Adrenal gland (tissue), 12 donors: Measurements from ENCODE around the gene C1QTNF5. TPM values are rescaled to one million over a fixed set of nuclear protein-coding genes. Genes with fewer than 3 reads are reported as not detected.
A peak's percentile ranks its signal among the peaks of the same experiment; 100 is the strongest.

Experiments used
- DNase-seq, 7 donors: peaks; one replicate each; pipeline ENCODE4 v3.0.0-alpha.2; 2019 to 2020
- H3K27ac ChIP-seq, 5 donors: fragments of 200-600 bp; sonication (generic) in 4 of 5; 1 replicate in 3 of 5; 2 replicates in 2 of 5; pipeline versions ENCODE4 v1.5.1 to v1.8.0; 2016 to 2020; ENCODE audit warnings: mild to moderate bottlenecking in 1 of 5
- H3K27me3 ChIP-seq: fragments of 200-600 bp; 2 replicates; pipeline ENCODE4 v1.8.0; 2021
- H3K36me3 ChIP-seq, 2 donors: fragments of 200-600 bp; replicated peaks in 1 of 2; 1 replicate in 1 of 2; 2 replicates in 1 of 2; pipeline versions ENCODE4 v1.5.1 to v1.8.0; 2018 to 2022
- H3K4me1 ChIP-seq, 2 donors: fragments of 200-600 bp; replicated peaks in 1 of 2; 1 replicate in 1 of 2; 2 replicates in 1 of 2; pipeline versions ENCODE4 v1.5.1 to v1.8.0; 2018 to 2021
- H3K4me3 ChIP-seq, 4 donors: fragments of 200-600 bp; sonication (generic) in 3 of 4; one replicate each; pipeline ENCODE4 v1.5.1; 2016 to 2018
- H3K9me3 ChIP-seq, 3 donors: fragments of 200-600 bp; sonication (generic) in 1 of 3; replicated peaks in 1 of 3; 1 replicate in 2 of 3; 2 replicates in 1 of 3; pipeline versions ENCODE4 v1.5.1 to v1.8.0; 2016 to 2021
- POLR2A ChIP-seq, 2 donors: fragments of 450-650 bp; IDR thresholded peaks; one replicate each; pipeline ENCODE4 v1.6.1; 2017; ENCODE audit warnings: antibody characterized with exemption in 2 of 2, mild to moderate bottlenecking in 2 of 2, moderate library complexity in 1 of 2
- WGBS, 4 donors: extraction: QIAGEN DNeasy Blood & Tissue Kit in 2 of 4; methylation state at CpG; one replicate each; pipeline versions ENCODE4 v1.1.5 to v1.1.7; 2013 to 2017; 5-methylcytosine and 5-hydroxymethylcytosine counted together
- intact Hi-C, 2 donors: fragments of 100-400 bp; cut with DNase I; formaldehyde crosslinking; loops; one replicate each; pipeline versions ENCODE4 v1.14.1 to v1.15.0; 2022 to 2023
- polyA plus RNA-seq, 3 donors: library from polyadenylated mRNA; stranded (reverse); fragments of 200-250 nt in 2 of 3; fragments of 350-450 nt in 1 of 3; fragmentation: Illumina TruSeq in 1 of 3; extraction: RNeasy Lipid Tissue Mini Kit (QIAGEN cat#74804) in 1 of 3; gene quantifications; one replicate each; pipeline ENCODE4 v1.2.3, GENCODE V29; 2013 to 2014
- total RNA-seq, 9 donors: library from RNA; depleted of rRNA in 4 of 9; stranded (reverse); fragments of >200 nt in 4 of 9; fragments of 120-200 nt in 1 of 9; fragmentation: NEBNext Ultra II Directional in 1 of 9; extraction: Animal tissue kit (Norgen Biotek cat#: 25700) in 1 of 9; gene quantifications; one replicate each; pipeline versions ENCODE4 v1.1.0 to v1.2.4, GENCODE V29; 2013 to 2023
- TF ChIP-seq, protein P1 (sequence below), 6 experiments: fragments of 450-650 bp in 4 of 6; fragments of 200-600 bp in 2 of 6; sonication (generic) in 1 of 6; IDR thresholded peaks; 1 replicate in 5 of 6; 2 replicates in 1 of 6; pipeline versions ENCODE4 v1.5.1 to v1.8.0; 2016 to 2021; ENCODE audit warnings: antibody characterized with exemption in 6 of 6, mild to moderate bottlenecking in 2 of 6, moderate library complexity in 1 of 6
- donor health status: healthy with polysubstance abuse.
- donor health status: Bipolar disorder and iron deficiency.
- donor health status: DM: yes; HTN: yes; CAD: no.
- donor health status: DM: no; HTN: no; CAD: no.
- donor health status: DM: no; HTN: no; CAD: no.
- donor health status: DM: yes; HTN: yes; CAD: no.

C1QTNF5 gene
- total and polyA plus RNA-seq, 12 donors = 1.8 to 46.9 (median 20.6) TPM

DNA sequence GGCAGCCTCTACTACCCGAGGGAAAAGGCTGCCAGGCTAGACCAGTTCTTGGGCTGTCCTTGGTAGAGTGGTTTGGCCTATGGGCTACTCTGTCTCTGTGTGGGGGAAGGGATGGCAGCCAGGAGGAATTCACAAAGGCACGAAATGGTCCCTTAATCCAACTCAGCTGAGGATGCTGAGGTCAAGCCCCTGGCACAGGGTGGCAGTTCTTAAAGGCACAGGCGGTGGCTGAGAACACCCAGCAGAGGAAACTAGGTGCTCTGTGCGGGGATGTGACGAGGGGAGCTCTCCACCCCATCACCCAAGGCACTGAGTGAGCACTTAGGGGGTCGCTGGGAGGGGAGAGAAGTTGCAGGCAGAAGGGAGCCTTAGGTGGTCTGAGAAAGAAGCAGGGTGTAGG lies 5.9 kb upstream of the C1QTNF5 start, which contains the start of gene MFRP:
Gene MFRP, minus strand, starts transcription at position 101 of the 400 bp plus-strand sequence. CDS start 192 bp downstream, outside the sequence.
- H3K4me1 ChIP-seq = peaks cover 4 to 7% of the 10 kb centered on the region in 2 donors
- WGBS, 4 donors = 48 to 67% (median 56%) methylated on average over 6 of the region's 6 CpGs
- no peaks in the 10 kb centered on the region for H3K27me3 ChIP-seq
- no peaks in the 10 kb centered on the region for H3K9me3 ChIP-seq
- intact Hi-C loops = no loop called here
- H3K27ac ChIP-seq = peak within 1 kb of the TSS in 3 of 5 donors; percentile 32 to 79 (median 39)
- TF ChIP-seq, protein P1, sequence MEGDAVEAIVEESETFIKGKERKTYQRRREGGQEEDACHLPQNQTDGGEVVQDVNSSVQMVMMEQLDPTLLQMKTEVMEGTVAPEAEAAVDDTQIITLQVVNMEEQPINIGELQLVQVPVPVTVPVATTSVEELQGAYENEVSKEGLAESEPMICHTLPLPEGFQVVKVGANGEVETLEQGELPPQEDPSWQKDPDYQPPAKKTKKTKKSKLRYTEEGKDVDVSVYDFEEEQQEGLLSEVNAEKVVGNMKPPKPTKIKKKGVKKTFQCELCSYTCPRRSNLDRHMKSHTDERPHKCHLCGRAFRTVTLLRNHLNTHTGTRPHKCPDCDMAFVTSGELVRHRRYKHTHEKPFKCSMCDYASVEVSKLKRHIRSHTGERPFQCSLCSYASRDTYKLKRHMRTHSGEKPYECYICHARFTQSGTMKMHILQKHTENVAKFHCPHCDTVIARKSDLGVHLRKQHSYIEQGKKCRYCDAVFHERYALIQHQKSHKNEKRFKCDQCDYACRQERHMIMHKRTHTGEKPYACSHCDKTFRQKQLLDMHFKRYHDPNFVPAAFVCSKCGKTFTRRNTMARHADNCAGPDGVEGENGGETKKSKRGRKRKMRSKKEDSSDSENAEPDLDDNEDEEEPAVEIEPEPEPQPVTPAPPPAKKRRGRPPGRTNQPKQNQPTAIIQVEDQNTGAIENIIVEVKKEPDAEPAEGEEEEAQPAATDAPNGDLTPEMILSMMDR (IDR thresholded peaks at IDR 0.05) = no peak
- no peak for TF ChIP-seq POLR2A (IDR thresholded peaks at IDR 0.05)
- DNase-seq = no peak
- no peaks in the 10 kb centered on the region for H3K36me3 ChIP-seq
- no peak within 1 kb of the TSS for H3K4me3 ChIP-seq

DNA sequence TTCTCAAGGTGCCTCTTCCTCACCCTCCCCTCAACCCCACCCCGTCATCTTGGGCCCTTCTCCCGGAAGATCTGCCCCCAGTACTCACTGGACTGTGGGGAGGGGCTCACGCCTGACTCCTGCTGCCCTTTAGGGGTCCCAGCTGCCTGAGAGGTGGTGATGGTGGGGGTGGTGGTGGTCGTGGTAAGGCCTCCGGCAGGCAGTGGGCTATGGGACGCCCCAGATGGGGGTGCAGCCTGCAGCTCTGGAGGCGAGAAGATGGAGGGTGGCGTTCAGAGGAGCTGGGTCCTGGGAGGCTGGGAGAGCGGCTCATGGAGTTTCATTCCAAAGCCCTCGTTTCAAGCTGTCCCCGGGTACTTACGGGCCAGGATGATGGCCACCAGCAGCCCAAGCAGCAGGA lies 5.0 kb upstream of the C1QTNF5 start:
- Histone ChIP-seq H3K9me3 (no peaks in the 10 kb centered on the region), H3K4me3 (no peak overlapping the region), H3K27ac (no peak overlapping the region), H3K4me1 (peaks cover 9 to 12% of the 10 kb centered on the region in 2 donors), H3K36me3 (no peaks in the 10 kb centered on the region), H3K27me3 (no peaks in the 10 kb centered on the region)
- WGBS, 4 donors = 82 to 90% (median 85%) methylated on average over 9 to 12 of the region's 12 CpGs
- intact Hi-C loops = no loop called here
- TF ChIP-seq, protein P1 (IDR thresholded peaks at IDR 0.05) = no peak
- TF ChIP-seq POLR2A (IDR thresholded peaks at IDR 0.05) = no peak
- DNase-seq = no peak

DNA sequence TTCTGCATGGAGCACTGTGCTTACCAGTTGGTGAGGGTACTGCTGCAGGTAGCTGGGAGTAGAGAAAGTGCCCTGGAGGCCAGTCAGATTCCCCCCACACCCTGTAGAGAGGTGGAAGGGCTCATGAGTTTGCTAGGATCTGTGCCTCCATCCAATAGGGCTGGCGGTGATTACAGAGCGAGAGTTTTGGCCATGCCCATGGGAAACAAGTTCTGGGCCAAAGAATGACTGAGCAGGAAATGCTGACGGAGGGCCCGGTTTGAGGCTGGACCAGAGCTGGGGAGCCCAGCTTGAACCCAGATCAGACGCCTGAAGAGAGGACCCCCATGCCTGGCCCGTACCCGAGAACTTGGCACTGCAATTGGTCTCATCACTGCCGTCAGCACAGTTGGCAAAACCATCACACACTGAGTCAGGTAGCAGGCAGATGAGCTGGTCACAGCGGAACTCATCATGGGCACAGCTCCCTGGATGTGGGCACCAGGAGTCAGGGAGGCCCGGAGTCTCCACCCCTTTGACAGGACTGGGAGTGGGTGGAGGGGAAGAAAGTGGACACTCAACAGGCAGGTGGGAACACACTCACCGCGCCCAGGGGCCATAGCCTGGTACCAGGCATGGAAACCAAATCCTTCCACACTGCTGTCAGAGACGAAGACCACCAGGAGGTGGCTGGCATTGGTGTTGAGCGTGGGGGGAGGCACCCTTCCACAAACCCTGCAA lies 3.8 kb upstream of the C1QTNF5 start:
- intact Hi-C loops = loop anchor here in 1 of 2 donors (5.0 kb wide), 1 partner anchor 33 kb away; no protein-coding TSS in a partner anchor
- no peak for DNase-seq
- TF ChIP-seq, protein P1 (IDR thresholded peaks at IDR 0.05) = no peak
- no peak for TF ChIP-seq POLR2A (IDR thresholded peaks at IDR 0.05)
- H3K9me3 ChIP-seq = no peaks in the 10 kb centered on the region
- no peak overlapping the region for H3K27ac ChIP-seq
- no peaks in the 10 kb centered on the region for H3K36me3 ChIP-seq
- no peak overlapping the region for H3K4me3 ChIP-seq
- H3K4me1 ChIP-seq = peaks cover 20 to 22% of the 10 kb centered on the region in 2 donors
- H3K27me3 ChIP-seq = no peaks in the 10 kb centered on the region
- WGBS, 4 donors = 76 to 82% (median 81%) methylated on average over 9 to 14 of the region's 14 CpGs

DNA sequence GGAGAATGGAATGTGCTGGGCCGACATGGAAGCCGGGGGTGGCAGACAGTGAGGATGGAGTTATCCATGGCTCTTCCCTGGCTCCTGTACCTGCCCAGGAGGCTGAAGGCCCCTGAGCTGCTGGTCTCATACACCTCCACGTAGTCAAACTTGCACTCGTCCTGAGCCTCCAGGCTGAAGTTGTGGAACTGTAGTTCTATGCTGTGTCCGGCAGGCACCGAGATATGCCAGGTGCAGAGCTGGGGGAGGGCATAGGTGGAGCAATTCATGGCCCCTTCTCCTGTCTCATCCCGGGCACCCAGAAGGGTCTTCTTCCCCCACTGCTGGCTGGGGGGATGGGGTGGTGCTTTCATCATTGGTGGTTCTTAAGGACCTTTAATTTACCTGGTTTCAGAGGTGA lies 3.0 kb upstream of the C1QTNF5 start:
- 80 to 95% (median 92%) methylated on average over 6 to 7 of the region's 7 CpGs for WGBS, 4 donors
- DNase-seq = no peak
- no peaks in the 10 kb centered on the region for H3K36me3 ChIP-seq
- H3K4me3 ChIP-seq = no peak overlapping the region
- H3K27ac ChIP-seq = no peak overlapping the region
- H3K27me3 ChIP-seq = no peaks in the 10 kb centered on the region
- TF ChIP-seq, protein P1 (IDR thresholded peaks at IDR 0.05) = no peak
- TF ChIP-seq POLR2A (IDR thresholded peaks at IDR 0.05) = no peak
- H3K4me1 ChIP-seq = peaks cover 22 to 29% of the 10 kb centered on the region in 2 donors
- intact Hi-C loops = loop anchor here in 1 of 2 donors (5.0 kb wide), 1 partner anchor 34 kb away; no protein-coding TSS in a partner anchor
- no peaks in the 10 kb centered on the region for H3K9me3 ChIP-seq
